ENCODE measurements around the gene TNFRSF8. TPM values are rescaled to one million over a fixed set of nuclear protein-coding genes. Genes with fewer than 3 reads are reported as not detected.
"Not testable (repeated sequence)": the region's sequence is repeated elsewhere in the genome, so short reads cannot be mapped to it uniquely, and the experiment has no call there.

TNFRSF8 gene
- total RNA-seq: 0.10 TPM

GRCh38 chr1:12063141-12064072 is at the start of gene TNFRSF8:
Gene TNFRSF8 (plus strand): TSS chr1:12063303. CDS start chr1:12063599, 296 bp downstream.
- DNase-seq: no peak

GRCh38 chr1:12014141-12014991 is 48.7 kb upstream of the TNFRSF8 start:
- no peak for DNase-seq

GRCh38 chr1:12015001-12015491 is 48.1 kb upstream of the TNFRSF8 start:
- no peak for DNase-seq

DNA sequence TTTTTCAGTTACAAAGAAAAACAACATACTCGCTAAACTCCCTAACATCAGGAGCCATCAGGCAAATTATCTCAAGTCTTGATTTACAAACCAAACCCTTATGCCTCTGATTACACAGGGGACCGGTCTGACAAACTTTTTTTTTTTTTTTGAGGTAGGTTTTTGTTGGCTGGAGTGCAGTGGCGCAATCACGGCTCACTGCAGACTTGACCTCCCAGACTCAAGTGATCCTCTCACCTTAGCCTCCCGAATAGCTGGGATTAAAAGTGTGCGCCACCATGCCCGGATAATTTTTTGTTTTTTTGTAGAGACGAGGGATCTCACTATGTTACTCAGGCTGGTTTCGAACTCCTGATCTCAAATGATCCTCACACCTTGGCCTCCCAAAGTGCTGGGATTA is 47.6 kb upstream of the TNFRSF8 start:
- DNase-seq: no peak

DNA sequence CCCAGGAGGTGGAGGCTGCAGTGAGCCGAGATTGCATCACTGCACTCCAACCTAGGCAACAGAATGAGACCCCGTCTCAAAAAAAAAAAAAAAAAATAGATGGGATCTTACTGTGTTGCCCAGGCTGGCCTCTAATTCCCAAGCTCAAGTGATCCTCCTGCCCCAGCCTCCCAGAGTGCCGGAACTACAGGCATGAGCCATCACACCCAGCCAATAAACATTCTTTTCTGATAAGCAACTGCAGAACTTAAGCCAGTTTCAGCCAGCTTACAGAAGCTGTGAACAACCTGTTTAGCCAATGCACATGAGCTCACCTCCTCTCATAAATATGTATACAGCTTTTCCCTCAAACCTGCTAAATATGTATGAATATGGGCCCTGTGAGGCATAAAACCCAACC is 46.9 kb upstream of the TNFRSF8 start:
- no peak for DNase-seq

GRCh38 chr1:12019858-12020509 is 43.1 kb upstream of the TNFRSF8 start:
- no peak for DNase-seq

GRCh38 chr1:12021616-12022015 is 41.5 kb upstream of the TNFRSF8 start:
- no peak for DNase-seq

- no peak for DNase-seq
Measured at GRCh38 chr1:12022036-12022435, 41.1 kb upstream of the TNFRSF8 start.

DNA sequence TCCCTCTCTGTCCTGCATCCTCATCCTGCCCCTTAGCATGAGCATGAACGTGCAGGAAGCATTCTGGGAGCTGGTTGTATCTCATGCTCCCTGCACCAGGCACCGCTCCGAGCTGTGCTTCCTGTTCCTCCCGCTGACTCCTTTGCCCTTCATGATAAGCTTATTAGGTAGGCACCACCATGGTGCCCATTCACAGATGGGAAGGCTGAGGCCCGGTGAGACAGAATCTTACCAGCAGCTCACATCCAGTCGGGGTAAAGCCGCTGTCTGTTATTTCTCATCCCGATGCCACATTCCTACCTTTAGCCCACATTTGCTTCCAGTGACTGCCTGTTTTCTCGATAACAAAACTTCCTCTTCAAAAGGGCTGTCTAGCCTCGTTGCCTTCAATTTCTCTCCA is 36.5 kb upstream of the TNFRSF8 start:
- DNase-seq: no peak

- no peak for DNase-seq
Measured at GRCh38 chr1:12028248-12028647, 34.9 kb upstream of the TNFRSF8 start.

GRCh38 chr1:12028957-12029511 is 34.1 kb upstream of the TNFRSF8 start:
- no peak for DNase-seq

- DNase-seq: no peak
Measured at GRCh38 chr1:12029720-12030339, 33.3 kb upstream of the TNFRSF8 start.

GRCh38 chr1:12031039-12031980 is 31.8 kb upstream of the TNFRSF8 start:
- no peak for DNase-seq

GRCh38 chr1:12032161-12032621 is 30.9 kb upstream of the TNFRSF8 start:
- DNase-seq: no peak

GRCh38 chr1:12033441-12033840 is 29.7 kb upstream of the TNFRSF8 start:
- not testable (repeated sequence) for DNase-seq

GRCh38 chr1:12034381-12034801 is 28.7 kb upstream of the TNFRSF8 start:
- DNase-seq: no peak

- no peak for DNase-seq
Measured at GRCh38 chr1:12035312-12035711, 27.8 kb upstream of the TNFRSF8 start.

DNA sequence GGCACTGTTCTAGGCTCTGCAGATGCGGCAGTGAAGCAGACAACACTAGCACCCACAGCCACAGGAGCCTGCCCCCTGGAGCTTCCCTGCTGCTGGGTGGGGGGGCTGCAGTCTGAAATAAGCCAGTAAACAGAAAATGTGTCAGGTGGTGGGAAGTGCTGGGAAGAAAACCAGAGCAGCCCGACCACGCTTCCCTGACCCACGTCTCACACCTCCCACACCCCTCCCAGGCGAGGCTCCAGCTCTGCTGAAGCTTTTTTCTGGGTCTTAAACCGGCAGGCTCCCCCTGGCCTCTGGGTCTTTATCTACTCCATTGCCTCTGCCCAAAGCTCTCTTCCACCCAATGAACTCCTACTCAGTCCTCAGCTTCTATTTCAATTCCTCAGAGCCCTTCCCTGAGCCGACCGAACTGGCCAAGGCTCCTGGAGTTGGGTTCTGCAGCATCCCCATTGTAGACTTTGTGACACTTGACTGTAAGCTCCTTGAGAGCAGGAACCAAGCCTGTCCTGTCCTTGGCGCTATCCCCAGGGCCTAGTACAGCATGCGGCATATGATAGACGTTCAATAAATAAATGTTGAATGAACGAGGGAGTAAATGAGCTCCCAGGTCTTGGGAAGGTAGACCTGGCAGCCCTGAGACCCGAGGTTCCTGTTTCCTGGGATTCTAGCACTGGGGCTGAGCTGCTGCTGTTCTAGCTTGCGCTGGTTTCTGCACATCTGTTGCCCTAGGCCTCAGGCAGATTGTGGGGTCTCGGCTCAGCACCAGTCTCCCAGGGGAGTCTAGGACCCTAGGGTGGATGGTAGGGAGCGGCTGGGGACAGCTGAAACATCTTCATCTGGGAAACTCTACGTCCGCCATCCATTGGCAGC is 25.4 kb upstream of the TNFRSF8 start:
- DNase-seq: no peak

Data from skin of body (tissue), 2 donors.